ENCODE results near the gene YWHAQ. TPM values are rescaled to one million over a fixed set of nuclear protein-coding genes. Genes with fewer than 3 reads are reported as not detected.

YWHAQ gene
- total RNA-seq, 1 donor from 2014 or later = 408 TPM

DNA sequence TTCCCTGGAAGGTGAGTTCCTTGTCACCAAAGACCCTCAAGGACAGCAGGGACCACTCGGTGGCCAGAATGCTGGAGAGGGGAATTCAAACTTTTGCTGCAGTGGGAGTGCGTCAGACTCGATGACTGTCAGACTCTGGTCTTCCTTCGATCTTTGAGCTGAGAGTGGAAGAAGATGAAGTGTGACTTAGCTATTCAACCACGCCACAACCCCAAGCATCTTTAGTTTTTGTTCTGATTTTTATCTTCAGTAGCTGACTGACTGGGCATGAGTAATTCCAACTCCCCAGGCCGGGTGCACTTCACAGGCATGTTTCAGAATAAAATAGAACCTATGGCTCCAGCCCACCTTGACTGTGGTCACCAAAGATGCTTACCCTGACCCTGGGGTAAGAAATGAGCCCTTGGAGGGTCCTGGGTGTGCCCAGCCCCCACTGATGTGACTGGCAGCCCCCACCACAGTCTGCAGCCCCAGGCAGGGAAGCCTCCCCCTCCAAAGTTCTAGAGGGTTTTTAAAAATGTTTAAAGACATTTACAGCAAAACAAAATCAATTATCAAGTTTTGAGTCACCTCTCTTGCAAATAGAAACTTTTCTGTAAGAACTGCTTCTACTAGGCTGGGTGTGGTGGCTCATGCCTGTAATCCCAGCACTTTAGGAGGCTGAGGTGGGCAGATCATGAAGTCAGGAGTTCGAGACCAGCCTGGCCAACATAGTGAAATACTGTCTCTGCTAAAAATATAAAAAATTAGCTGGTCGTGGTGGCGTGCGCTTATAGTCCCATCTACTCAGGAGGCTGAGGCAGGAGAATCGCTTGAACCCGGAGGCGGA, 24.9 kb upstream of the YWHAQ start:
- H3K36me3 Mint-ChIP-seq (ENCODE audit: low read depth, unreplicated experiment) = peaks cover 2% of the 10 kb centered on the region
- Histone ChIP-seq H3K4me1 (ENCODE audit: insufficient read depth, low read length) (peaks cover 35% of the 10 kb centered on the region), H3K27me3 (ENCODE audit: insufficient read depth, low read length) (no peaks in the 10 kb centered on the region), H3K9ac (ENCODE audit: low read length) (peak overlapping the region; percentile 63), H2AFZ (ENCODE audit: low read depth, low read length) (no peak overlapping the region), H3K79me2 (ENCODE audit: insufficient read depth, low read length) (no peaks in the 10 kb centered on the region), H4K20me1 (ENCODE audit: insufficient read depth, low read length) (no peaks in the 10 kb centered on the region), H3K27ac (ENCODE audit: low read depth, low read length) (peak overlapping the region; percentile 83), H3K36me3 (ENCODE audit: insufficient read depth, low read length) (no peaks in the 10 kb centered on the region), H3K9me3 (ENCODE audit: insufficient read depth, low read depth, low read length) (no peaks in the 10 kb centered on the region), H3K4me2 (ENCODE audit: low read length) (peak overlapping the region; percentile 77), H3K4me3 (ENCODE audit: insufficient read depth, low read depth, low read length) (no peak overlapping the region)
- H3K4me3 Mint-ChIP-seq (ENCODE audit: unreplicated experiment) = peak overlapping the region; percentile 72
- FAIRE-seq = peak; percentile 69
- TF ChIP-seq EZH2 (IDR thresholded peaks at IDR 0.05; ENCODE audit: insufficient read depth, low read length) (no peak), CTCF (IDR thresholded peaks at IDR 0.05; ENCODE audit: insufficient read depth, low read depth, low read length) (no peak)
- DNase-seq (ENCODE audit: low read depth) = peak; percentile 91
- peaks cover 44% of the 10 kb centered on the region for H3K4me1 Mint-ChIP-seq (ENCODE audit: low read depth, unreplicated experiment)
- H3K27ac Mint-ChIP-seq (ENCODE audit: unreplicated experiment) = peak overlapping the region; percentile 95
- no peaks in the 10 kb centered on the region for H3K27me3 Mint-ChIP-seq (ENCODE audit: low read depth, unreplicated experiment)
- H3K9me3 Mint-ChIP-seq (ENCODE audit: unreplicated experiment) = no peaks in the 10 kb centered on the region

DNA sequence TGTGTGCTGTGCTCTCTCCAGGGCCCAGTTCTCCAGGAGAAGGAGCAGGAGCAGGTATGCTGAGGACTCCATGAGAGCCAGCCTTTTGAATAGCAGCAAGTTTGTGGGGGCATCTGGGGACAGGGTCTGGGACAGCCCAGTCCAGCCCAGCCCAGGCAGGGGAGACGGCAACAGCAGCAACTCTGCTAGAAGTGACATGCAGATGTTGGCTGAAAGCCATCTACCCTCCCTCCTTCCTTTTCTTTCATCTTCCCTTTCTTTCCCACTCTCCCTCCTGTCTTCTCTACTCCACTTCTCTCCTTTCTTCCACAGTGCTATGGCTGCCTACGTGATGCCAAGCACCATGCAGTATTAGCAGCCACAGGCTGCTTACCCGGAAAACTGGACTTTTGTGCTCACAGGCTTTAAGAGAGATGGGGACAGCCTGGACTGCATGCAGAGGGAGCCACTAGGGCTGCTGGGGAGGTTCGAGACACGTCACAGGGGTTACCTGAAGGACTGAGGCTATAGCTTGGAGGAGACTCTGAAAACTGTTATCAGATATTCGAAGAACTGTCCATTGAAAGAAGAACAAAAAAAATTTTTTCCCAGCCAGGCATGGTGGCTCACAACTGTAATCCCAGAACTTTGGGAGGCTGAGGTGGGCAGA, 23.8 kb upstream of the YWHAQ start:
- no peak for DNase-seq (ENCODE audit: low read depth)

More for the DNA sequence above, 23.8 kb upstream of the YWHAQ start:
- no peaks in the 10 kb centered on the region for H3K27me3 ChIP-seq (ENCODE audit: insufficient read depth, low read length)
- H3K4me1 ChIP-seq (ENCODE audit: insufficient read depth, low read length) = peaks cover 35% of the 10 kb centered on the region
- TF ChIP-seq CTCF (IDR thresholded peaks at IDR 0.05; ENCODE audit: insufficient read depth, low read depth, low read length) (no peak), EZH2 (IDR thresholded peaks at IDR 0.05; ENCODE audit: insufficient read depth, low read length) (no peak)
- H4K20me1 ChIP-seq (ENCODE audit: insufficient read depth, low read length) = no peaks in the 10 kb centered on the region
- peaks cover 45% of the 10 kb centered on the region for H3K4me1 Mint-ChIP-seq (ENCODE audit: low read depth, unreplicated experiment)
- H3K27ac Mint-ChIP-seq (ENCODE audit: unreplicated experiment) = peak overlapping the region; percentile 95
- H3K27ac ChIP-seq (ENCODE audit: low read depth, low read length) = peak overlapping the region; percentile 83
- no peaks in the 10 kb centered on the region for H3K9me3 ChIP-seq (ENCODE audit: insufficient read depth, low read depth, low read length)
- peak overlapping the region; percentile 11 for H3K9ac ChIP-seq (ENCODE audit: low read length)
- no peaks in the 10 kb centered on the region for H3K27me3 Mint-ChIP-seq (ENCODE audit: low read depth, unreplicated experiment)
- H3K4me3 ChIP-seq (ENCODE audit: insufficient read depth, low read depth, low read length) = no peak overlapping the region
- FAIRE-seq = no peak
- H3K79me2 ChIP-seq (ENCODE audit: insufficient read depth, low read length) = no peaks in the 10 kb centered on the region
- no peaks in the 10 kb centered on the region for H3K36me3 ChIP-seq (ENCODE audit: insufficient read depth, low read length)
- peak overlapping the region; percentile 45 for H3K4me3 Mint-ChIP-seq (ENCODE audit: unreplicated experiment)
- no peak overlapping the region for H2AFZ ChIP-seq (ENCODE audit: low read depth, low read length)
- H3K36me3 Mint-ChIP-seq (ENCODE audit: low read depth, unreplicated experiment) = peaks cover 2% of the 10 kb centered on the region
- H3K9me3 Mint-ChIP-seq (ENCODE audit: unreplicated experiment) = no peaks in the 10 kb centered on the region
- no peak overlapping the region for H3K4me2 ChIP-seq (ENCODE audit: low read length)

Measured in astrocyte (in vitro differentiated cells and primary cell).